HG02798 (cell line): Measurements from ENCODE around the gene AP3B1.
"Not testable (repeated sequence)": the region's sequence is repeated elsewhere in the genome, so short reads cannot be mapped to it uniquely, and the experiment has no call there.

Source experiments
- ATAC-seq: cut with Tn5 transposase; IDR thresholded peaks from one replicate; pipeline ENCODE4 v1.9.1; 2021; ENCODE audit warnings: mild to moderate bottlenecking; ENCODE audit not compliant: unreplicated experiment, poor library complexity

The AP3B1 gene

DNA sequence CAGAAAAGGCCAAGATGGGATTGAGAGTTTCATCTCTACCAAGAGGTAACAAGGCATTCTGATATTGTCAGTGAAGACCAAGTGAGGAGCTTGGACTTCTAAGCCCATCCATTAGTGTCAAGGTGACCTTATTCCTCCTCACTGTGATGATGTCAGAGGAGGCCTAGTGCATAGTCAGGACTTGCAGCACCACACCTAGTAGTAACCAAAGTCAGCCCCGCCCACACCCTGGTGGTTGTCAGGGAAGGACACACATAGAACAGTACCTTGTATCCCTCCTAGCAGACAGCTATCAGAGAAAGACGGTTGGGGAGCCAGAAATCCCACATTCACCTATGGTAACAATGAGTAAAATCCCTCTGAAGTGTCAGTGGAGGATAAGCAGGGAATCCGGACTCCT is 111.7 kb downstream of the AP3B1 start:
- no peak for ATAC-seq

DNA sequence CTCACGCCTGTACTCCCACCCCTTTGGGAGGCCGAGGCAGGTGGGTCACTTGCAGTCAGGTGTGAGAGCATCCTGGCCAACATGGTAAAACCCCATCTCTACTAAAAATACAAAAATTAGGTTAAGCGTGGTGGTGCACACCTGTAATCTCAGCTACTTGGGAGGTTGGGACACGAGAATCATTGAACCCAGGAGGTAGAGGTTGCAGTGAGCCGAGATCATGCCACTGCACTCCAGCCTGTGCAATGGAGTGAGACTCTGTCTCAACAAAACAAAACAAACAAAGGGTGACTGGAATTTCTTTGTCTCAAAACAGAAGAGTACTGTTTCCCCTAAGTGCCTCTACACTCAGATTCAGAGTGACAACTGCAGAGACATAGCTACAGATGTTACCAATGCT is 116.1 kb downstream of the AP3B1 start:
- no peak for ATAC-seq

DNA sequence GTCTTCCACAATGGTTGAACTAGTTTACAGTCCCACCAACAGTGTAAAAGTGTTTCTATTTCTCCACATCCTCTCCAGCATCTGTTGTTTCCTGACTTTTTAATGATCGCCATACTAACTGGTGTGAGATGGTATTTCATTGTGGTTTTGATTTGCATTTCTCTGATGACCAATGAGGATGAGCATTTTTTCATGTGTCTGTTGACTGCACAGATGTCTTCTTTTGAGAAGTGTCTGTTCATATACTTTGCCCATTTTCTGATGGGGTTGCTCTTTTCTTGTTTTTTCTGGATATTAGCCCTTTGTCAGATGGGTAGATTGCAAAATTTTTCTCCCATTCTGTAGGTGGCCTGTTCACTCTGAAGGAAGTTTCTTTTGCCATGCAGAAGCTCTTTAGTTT is 124.2 kb downstream of the AP3B1 start:
- not testable (repeated sequence) for ATAC-seq

DNA sequence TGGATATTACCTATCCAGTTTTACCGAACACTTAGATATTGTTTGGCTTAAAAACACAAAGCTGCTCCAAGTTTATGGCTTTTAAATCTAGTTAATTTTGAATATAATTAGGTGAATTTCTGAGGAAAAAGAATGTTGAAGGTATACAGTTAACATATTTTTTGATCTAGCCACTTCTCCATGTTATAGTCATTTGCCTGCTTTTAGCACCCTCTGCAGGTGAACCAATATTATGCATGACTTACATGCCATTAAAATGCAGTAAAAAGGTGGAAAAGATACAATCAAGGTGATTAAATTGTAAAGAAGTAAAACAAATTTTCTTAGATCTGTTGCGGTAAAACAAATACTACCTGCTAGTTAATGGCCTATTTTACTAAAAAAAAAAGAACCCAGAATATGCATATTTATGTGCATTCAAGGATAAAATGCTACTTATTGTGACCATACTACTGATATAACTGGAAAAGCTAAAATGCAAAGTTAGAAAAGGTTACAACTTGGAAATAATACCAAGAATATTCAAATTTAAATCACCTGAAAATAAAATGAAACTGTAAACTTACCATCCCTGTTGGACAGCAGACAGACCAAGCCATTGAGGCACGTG is 132.1 kb downstream of the AP3B1 start:
- ATAC-seq, result no peak

DNA sequence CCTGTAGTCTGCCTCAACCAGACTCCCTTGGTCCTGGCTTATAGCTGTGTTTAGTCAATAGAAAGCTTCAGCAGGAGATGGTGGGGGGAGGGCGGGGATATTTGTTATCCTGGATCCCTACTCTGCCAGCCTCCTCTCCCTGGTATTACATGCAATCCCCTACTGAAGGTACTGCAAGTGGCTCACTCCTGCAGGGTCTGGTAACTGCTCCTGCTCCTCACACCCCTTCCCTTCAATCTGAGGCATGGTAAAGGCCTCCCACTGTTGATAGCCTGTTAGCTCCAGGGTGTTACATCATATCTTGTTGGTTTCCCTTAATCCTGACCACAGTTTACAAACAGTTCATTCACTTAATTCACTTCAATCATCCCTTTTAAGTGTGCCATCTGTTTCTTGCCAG is 137.5 kb downstream of the AP3B1 start:
- no peak for ATAC-seq

DNA sequence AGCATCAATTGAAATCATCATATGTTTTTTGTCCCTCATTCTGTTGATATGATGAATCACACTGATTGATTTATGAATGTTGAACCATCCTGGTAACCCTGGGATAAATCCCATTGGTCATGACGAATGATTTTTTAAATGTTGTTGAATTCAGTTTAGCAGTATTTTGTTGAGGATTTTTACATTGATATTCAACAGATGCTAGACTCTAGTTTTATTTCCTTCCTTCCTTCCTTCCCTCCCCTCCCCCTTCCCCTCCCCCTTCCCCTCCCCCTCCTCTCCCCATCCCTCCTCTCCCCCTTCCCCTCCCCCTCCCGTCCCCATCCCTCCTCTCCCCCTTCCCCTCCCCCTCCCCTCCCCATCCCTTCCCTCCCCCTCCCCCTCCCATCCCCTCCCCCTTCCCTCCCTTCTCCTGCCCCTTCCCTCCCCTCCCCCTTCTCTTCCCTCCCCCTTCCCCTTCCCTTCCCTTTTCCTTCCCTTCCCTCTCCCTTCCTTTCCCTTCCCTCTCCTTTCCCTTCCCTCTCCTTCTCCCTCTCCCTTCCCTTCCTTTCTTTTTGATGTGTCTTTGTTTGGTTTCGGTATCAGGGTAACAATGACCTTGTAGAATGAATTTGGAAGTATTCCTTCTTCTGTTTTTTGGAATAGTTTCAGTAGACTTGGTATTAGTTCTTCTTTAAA is 142.8 kb downstream of the AP3B1 start:
- no peak for ATAC-seq

DNA sequence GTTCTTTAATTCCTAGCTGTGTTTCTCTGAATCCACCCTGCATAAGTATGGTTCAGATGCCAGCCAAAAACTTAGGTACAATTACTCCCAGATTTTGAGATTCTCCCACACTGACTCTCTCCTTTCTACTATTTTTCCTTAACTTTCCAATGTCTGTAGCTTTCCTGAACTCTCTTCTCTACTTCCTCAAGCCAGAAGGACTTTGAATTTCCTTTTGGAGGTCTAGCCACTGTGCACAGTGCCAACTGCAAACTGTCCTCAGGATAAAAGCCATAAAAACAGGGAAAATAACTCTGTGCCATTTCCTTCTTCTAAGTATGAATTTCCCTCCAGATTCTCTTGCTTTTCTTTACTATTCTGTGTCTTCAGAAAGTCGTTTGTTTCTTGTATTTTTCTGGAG is 157.2 kb downstream of the AP3B1 start:
- ATAC-seq, result no peak

DNA sequence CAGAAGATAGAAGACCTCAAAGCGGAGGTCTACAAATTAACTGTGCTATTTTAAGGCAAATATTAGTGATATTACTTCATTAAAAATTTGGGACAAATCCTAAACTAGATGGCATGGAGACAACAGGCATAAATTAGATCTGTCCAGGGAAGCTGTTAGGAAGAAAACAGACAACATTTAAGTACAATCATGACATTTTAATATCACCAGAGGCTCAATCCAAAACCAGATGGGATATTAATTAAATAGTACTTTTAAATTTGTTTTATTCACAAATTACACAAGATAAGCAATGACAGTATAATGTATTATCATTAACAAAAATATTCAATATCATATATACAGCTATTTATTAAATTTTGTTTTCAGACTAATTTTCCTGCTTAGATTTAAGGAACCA is 161.1 kb downstream of the AP3B1 start:
- ATAC-seq, result no peak

DNA sequence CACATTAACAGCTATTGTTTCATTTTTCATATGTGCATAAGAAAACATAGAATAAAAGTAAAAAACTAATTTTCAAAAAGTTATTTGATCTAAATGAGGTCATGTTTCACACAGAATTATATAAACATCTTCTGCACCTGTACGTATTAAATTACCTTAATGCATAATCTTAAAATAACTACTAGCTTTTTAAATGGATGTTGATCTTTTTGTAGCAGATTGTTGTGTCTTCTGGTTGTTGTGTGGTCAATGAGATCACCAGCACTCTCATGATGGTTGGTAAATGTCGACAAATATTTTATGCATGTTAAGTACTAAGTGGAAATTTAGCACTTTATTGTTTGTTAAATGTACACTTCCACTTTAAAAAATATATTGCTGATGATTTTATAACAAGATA is 162.0 kb downstream of the AP3B1 start:
- no peak for ATAC-seq

DNA sequence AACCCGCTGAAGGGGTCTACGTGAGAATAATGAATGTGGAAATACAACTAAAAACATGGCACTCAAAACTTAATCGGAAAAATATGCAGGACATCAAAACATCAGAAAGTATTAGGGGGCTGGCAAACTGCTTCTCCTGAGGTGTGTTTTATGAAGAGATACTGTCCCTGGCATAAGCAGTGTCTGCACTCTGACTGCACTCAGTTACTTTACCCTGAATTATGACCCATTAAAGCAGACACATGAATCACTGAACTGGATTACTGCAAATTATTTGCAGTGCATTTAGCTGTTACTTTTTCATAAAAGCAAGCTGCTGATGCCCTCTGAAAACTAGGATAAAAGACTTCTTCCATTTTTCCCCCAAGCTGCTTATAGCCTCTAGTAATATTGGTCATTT is 164.9 kb downstream of the AP3B1 start:
- no peak for ATAC-seq

DNA sequence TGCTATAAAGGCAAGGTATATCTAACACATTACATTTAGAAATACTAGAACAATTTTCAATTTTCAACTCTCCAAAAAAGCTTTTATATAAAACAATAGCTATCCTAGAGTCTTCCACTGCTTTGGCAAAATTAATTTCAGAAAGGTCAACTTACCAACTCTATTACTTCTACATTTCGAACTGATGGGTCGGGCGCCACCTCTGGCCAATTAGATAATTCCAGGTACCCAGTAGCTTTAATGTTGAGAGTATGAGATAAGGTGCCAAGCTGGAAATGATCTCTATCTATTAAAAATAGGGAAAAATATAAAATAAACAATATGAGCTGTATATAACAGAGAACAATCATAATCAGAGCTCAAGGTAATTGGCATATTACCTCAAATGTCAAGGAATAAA is 166.6 kb downstream of the AP3B1 start:
- no peak for ATAC-seq

DNA sequence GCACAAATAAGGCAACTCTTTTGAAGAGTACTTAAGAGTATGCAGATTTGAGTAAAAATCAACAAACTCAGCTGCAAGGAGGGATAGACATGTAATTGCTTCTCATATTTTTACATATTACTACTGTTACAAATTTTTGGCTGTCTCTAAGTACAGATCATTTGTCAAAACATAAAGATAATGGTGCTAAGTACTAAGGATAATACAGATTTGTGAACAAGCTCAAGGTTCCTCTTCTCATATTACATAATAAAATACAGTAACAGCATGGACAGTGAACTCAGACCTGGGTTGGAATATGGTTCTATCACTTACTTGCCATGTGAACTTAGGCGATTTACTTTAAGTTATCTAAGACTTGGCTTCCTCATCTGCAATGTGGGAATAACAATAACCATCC is 168.0 kb downstream of the AP3B1 start:
- no peak for ATAC-seq

DNA sequence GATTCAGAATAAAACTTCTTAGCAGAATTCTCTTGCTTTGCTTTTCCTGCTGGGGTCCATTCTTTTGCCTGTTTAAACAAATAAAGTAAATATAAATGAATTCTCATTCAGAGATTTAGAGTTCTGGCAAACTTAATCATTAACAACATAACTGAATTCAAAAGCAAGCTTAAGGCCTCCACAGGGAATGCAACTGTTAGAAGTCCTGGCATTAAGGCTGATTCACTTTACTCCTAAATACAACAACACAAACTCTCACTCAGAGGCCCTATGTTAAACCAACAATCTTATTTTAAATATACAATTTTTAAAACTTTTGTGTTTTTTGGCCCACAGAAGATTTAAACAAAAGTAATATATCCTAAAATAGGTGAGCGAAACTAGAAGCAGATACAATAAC is 178.3 kb downstream of the AP3B1 start:
- no peak for ATAC-seq

DNA sequence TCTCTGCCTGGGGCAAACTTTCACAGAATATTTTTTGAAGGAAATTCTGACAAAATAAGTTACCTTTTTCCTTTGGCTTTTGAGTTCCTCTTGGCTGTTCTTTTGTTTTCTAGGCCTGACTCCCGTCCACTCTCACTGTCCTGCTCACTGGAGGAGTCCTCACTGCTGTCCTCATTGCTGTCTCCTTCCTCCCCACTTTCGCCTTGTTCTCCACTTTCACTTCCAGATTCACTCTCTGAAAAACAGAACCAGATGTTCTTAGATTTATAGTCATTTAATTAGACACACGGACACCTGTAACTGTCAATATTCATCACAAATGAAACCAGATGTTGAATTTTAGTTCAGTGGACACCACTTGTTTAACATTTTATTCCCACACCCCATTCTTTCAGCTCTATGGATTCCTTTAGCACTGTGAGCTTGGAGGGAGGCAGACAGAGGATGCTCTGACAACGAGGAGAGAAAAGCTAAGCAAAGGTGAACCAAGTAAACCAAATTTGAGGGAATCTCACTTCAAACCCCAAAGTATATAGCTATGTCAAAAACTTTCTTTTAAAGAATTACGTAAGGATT is 180.7 kb downstream of the AP3B1 start:
- no peak for ATAC-seq

DNA sequence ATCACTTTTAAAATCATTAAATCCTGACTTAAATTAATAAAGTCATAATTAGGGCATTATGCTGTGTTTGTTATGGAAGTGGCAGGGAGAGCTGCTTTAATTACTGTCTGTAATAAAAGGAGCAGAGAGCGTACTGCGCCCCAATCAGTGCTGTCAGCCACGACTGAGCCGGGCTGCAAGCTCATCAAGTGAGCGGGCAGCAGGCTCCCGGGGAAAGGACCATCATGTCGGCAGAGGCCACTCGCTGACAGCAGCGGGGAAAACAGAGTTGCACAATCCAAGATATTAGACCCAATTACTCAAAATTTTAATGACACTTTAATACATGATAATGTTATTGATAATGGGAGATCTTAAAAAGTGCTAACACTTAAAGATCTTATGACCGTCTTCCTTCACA is 181.6 kb downstream of the AP3B1 start:
- ATAC-seq, result no peak

DNA sequence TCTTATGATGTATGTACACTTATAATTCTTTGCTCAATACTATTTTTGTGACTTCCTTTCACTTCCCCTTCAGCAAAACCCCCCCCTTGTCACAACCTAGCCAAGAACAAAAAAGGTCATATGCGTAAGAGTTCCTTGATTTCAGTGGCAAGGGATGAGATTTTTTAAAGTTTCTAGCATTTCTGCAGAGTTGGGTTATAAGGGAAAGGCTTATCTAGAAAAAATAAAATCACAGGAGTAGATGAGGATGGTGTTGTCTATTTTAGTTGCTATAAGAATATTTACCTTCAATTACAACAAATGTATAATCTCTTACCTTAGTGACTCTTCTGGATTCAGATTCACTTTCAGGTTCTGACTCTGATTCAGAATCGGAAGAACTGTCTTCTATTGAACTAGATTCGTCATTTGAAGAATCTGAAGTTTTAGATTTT is 184.6 kb downstream of the AP3B1 start:
- ATAC-seq, result no peak

DNA sequence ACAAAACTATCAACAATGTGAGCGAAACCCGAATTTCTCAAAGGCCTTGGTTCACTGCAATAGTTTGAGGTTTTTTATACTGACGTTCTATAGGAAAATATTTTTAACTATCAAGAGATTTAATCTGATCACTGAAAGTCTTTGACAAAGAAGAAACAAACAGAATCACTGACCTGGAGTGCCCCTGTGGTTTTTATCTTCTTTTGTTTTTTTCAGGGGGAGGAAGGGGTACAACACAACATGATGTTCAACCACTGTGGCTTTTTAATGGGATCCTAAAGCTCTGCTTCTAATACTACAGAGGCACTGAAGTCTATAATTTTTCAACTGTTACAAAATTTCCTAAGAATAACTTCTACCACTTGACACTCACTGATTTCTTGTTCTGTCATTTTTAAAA is 185.9 kb downstream of the AP3B1 start:
- ATAC-seq, result no peak

DNA sequence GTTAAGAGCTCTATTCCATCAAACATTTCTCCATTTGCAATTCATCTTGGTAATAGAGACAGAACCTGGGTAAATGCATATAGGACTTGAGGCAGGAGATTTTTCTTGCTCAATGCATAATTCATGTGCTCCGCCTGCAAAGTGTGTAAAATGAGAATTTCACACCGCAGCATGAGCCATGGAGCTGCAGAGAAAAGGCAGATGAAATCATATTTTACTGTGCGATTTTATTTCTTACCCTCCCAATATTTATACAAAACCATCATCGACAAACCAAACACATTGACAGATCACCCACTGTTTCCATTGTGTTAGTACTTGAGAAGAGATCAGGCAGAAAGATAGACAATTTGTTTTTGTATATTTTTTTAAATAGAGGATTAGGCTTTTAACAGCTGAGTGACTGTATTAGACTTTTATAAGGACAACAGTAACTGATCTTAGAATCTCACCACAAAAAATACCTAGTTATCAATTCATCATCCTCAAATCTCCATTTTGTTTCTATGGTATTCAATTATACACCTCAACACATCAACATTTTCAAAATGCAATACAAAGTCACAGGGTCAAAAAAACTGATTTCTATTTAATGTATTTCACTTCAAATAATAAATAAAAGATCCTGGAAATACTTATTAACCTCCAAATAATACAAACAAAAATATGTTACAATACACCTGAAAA is 191.1 kb downstream of the AP3B1 start:
- no peak for ATAC-seq

DNA sequence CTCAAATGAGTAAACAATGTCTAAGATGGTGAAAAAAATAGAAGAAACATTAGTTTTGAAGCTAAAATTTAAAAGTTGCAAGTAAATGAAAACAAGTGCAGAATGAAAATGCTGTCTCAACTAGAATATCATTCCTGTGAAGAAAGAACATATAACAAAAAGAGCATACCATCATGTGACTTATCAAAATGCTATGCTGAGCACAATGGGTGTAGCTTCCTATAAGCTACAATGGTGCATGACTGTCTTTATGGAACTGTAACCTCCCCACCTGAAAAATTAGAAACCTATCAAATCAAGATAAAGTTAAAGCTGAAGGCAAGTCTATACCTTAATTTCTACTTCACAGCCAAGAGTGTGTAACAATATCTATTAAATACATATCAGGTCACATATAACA is 192.0 kb downstream of the AP3B1 start:
- ATAC-seq, result no peak

DNA sequence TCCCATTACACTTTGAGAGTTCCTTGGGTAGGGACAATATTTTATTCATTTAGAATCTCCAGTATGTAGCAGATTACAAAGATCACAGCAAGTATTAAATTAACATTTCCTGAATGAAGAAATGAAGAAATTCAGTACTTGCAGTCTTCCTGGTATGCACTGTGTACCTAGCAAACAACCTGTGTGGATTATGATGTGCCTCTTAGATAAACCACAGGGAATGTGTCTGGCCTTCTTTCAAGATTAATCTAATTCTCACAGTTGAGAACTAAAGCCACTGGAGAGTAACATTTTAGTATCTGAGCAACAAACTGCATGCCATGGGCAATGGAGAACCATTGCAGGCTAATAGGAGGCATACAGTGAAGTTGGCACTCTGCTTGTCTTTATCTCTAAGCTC is 199.4 kb downstream of the AP3B1 start:
- ATAC-seq, result no peak

DNA sequence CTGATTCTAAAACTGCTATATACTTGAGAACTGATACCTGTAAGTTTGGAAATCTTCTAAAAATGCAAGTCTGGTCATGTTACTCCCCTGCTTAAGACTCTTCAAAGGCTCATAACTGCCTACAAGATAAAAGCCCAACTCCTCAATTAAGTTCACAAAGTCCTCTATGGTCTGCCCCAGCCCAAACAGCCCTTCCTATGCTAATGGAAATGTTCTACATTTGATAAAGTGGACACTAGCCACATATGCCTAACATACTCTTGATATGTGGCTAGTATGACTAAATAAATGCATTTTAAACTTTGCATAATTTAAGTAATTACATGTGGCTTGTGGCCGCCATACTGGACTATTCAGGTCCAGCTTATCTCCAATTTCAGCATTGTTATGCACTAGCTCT is 204.5 kb downstream of the AP3B1 start:
- no peak for ATAC-seq

DNA sequence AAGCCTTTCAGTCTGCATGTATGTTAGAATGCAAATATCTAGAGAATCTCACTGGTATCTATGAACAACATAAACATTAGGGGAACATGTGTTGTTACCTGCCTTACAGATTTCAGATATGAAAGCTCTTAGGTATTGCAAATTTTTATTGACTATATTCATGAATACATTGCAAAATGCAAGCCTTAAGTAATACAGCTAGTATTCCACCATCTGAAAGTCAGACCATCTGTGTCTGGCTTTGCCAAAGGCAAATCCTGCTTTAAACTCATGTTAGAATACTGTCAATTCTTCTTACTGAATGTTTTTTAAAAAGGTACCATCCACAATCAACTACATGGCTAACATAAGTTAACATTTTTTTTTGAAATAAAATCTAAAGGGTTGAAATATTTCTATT is 215.6 kb downstream of the AP3B1 start:
- no peak for ATAC-seq
